ENCODE data around the gene SLC38A1. TPM values are rescaled to one million over a fixed set of nuclear protein-coding genes. Genes with fewer than 3 reads are reported as not detected.

SLC38A1 gene
- total RNA-seq, 4 donors from 2014 or later = 41.9 to 82.3 (median 49.8) TPM

- no peak for DNase-seq
- Histone ChIP-seq H3K27me3 (no peaks in the 10 kb centered on the region), H3K9me3 (no peaks in the 10 kb centered on the region), H3K27ac (peak overlapping the region in 2 of 4 donors; percentile 34 to 76), H3K4me3 (no peak overlapping the region), H3K36me3 (peaks cover 0 to 24% (median 0%) of the 10 kb centered on the region in 3 donors), H3K4me1 (peaks cover 0 to 10% (median 4%) of the 10 kb centered on the region in 4 donors)
- TF ChIP-seq POLR2A (IDR thresholded peaks at IDR 0.05) (no peak), CTCF (IDR thresholded peaks at IDR 0.05) (no peak)
Measured at GRCh38 chr12:46209170-46209569, 59.7 kb downstream of the SLC38A1 start.

GRCh38 chr12:46208370-46208769 lies 60.5 kb downstream of the SLC38A1 start:
- no peak for TF ChIP-seq CTCF (IDR thresholded peaks at IDR 0.05)
- DNase-seq = no peak
- peaks cover 0 to 32% (median 0%) of the 10 kb centered on the region in 3 donors for H3K36me3 ChIP-seq
- peak overlapping the region in 1 of 4 donors; percentile 34 for H3K27ac ChIP-seq
- no peaks in the 10 kb centered on the region for H3K9me3 ChIP-seq
- H3K27me3 ChIP-seq = no peaks in the 10 kb centered on the region
- peaks cover 0 to 10% (median 4%) of the 10 kb centered on the region in 4 donors for H3K4me1 ChIP-seq
- H3K4me3 ChIP-seq = no peak overlapping the region

- peaks cover 0 to 10% (median 4%) of the 10 kb centered on the region in 4 donors for H3K4me1 ChIP-seq
- no peak overlapping the region for H3K27ac ChIP-seq
- peaks cover 0 to 39% (median 0%) of the 10 kb centered on the region in 3 donors for H3K36me3 ChIP-seq
- DNase-seq = no peak
- H3K27me3 ChIP-seq = no peaks in the 10 kb centered on the region
- no peak overlapping the region for H3K4me3 ChIP-seq
- TF ChIP-seq POLR2A (IDR thresholded peaks at IDR 0.05) (no peak), CTCF (IDR thresholded peaks at IDR 0.05) (no peak)
- no peaks in the 10 kb centered on the region for H3K9me3 ChIP-seq
Measured at GRCh38 chr12:46207644-46208043, 61.2 kb downstream of the SLC38A1 start.

GRCh38 chr12:46206471-46206870 lies 62.4 kb downstream of the SLC38A1 start:
- H3K27ac ChIP-seq = no peak overlapping the region
- TF ChIP-seq CTCF (IDR thresholded peaks at IDR 0.05) (no peak), POLR2A (IDR thresholded peaks at IDR 0.05) (no peak)

GRCh38 chr12:46205294-46205693 lies 63.5 kb downstream of the SLC38A1 start:
- DNase-seq = no peak
- Histone ChIP-seq H3K36me3 (peaks cover 0 to 52% (median 0%) of the 10 kb centered on the region in 3 donors), H3K4me3 (no peak overlapping the region), H3K9me3 (no peaks in the 10 kb centered on the region), H3K27ac (no peak overlapping the region), H3K27me3 (no peaks in the 10 kb centered on the region), H3K4me1 (peaks cover 0 to 7% (median 2%) of the 10 kb centered on the region in 4 donors)
- no peak for TF ChIP-seq CTCF (IDR thresholded peaks at IDR 0.05)
- TF ChIP-seq POLR2A (IDR thresholded peaks at IDR 0.05) = no peak

More at GRCh38 chr12:46206471-46206870, 62.4 kb downstream of the SLC38A1 start:
- H3K9me3 ChIP-seq = no peaks in the 10 kb centered on the region
- H3K4me3 ChIP-seq = no peak overlapping the region
- H3K4me1 ChIP-seq = peaks cover 0 to 10% (median 4%) of the 10 kb centered on the region in 4 donors
- H3K36me3 ChIP-seq = peaks cover 0 to 42% (median 0%) of the 10 kb centered on the region in 3 donors
- H3K27me3 ChIP-seq = no peaks in the 10 kb centered on the region
- no peak for DNase-seq
